Cerebellar cortex (tissue), 1 donor: ENCODE results near the gene WNT5B.
A peak's percentile ranks its signal among the peaks of the same experiment; 100 is the strongest.
"Not testable (repeated sequence)": the region's sequence is repeated elsewhere in the genome, so short reads cannot be mapped to it uniquely, and the experiment has no call there.

ENCODE experiments used
- DNase-seq: peaks from one replicate; pipeline ENCODE4 v3.0.0-alpha.2; 2015; ENCODE audit warnings: low spot score

WNT5B gene

GRCh38 chr12:1691123-1692007 is 62.3 kb downstream of the WNT5B start:
- DNase-seq = peak; percentile 43

- DNase-seq = no peak
These were observed 63.2 kb downstream of the WNT5B start for GRCh38 chr12:1692226-1692625.

GRCh38 chr12:1692895-1693610 is 64.0 kb downstream of the WNT5B start:
- DNase-seq = no peak

DNA sequence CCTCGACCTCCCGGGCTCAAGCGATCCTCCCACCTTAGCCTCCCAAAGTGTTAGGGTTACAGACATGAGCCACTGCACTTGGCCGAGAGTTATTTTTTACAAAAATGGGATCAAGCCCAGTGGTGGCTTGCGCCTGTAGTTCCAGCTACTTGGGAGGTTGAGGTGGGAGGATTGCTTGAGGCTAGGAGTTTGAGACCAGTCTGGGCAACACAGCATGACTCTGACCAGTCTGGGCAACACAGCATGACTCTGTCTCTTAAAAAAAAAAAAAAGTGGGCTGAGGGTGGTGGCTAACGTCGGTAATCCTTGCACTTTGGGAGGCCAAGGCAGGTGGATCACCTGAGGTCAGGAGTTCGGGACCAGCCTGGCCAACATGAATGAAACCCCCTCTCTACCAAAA is 66.1 kb downstream of the WNT5B start:
- DNase-seq = not testable (repeated sequence)

- DNase-seq = no peak
These were observed 67.0 kb downstream of the WNT5B start for GRCh38 chr12:1695886-1696670.

DNA sequence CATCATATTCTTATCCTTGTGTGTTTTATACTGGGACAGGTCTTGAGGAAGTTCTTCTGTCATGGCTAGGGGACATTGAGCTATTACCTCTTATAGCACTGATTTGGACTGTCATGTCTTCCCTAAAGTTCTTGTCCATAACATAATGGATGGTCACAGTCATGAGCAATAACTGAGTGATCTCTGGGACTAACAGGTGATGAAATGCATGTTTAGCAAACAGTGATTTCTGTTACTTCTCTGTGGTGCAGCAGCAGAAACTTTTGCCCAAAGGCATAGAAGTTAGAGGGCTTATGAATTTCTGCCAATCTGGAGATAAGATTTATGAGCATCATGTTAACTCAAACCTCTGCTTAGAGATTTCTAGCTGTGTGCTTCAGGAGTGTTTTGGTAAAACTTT is 67.8 kb downstream of the WNT5B start:
- DNase-seq = no peak
